GM23338 (cell line): ENCODE data around the gene PLK2. TPM values are rescaled to one million over a fixed set of nuclear protein-coding genes. Genes with fewer than 3 reads are reported as not detected.

Experiments
- ATAC-seq: fragments of 200-7000 bp; cut with Tn5 transposase; 3 replicates; pipeline ENCODE4 v1.9.1; 2020
- DNase-seq: peaks from one replicate; pipeline ENCODE4 v3.0.0-alpha.2; 2015; ENCODE audit warnings: low spot score
- H2AFZ ChIP-seq: fragments of 200-600 bp; sonication (generic); 2 replicates; pipeline ENCODE4 v1.8.0; 2016; ENCODE audit warnings: antibody characterized with exemption, mild to moderate bottlenecking, moderate library complexity
- H3F3A ChIP-seq: fragments of 200-600 bp; sonication (generic); replicated peaks from 2 replicates; pipeline ENCODE4 v1.8.0; 2017; ENCODE audit warnings: antibody characterized with exemption, mixed run types, low read depth
- H3K27ac ChIP-seq: fragments of 200-600 bp; sonication (generic); 2 replicates; pipeline ENCODE4 v1.6.1; 2016; ENCODE audit warnings: low read depth
- H3K27me3 ChIP-seq: fragments of 200-600 bp; sonication (generic); 2 replicates; pipeline ENCODE4 v1.8.0; 2016; ENCODE audit warnings: mild to moderate bottlenecking, mixed run types, moderate library complexity; ENCODE audit not compliant: insufficient read depth
- H3K36me3 ChIP-seq: fragments of 200-600 bp; sonication (generic); 2 replicates; pipeline ENCODE4 v1.8.0; 2016; ENCODE audit warnings: mild to moderate bottlenecking; ENCODE audit not compliant: insufficient read depth
- H3K4me1 ChIP-seq: fragments of 200-600 bp; sonication (generic); 2 replicates; pipeline ENCODE4 v1.8.0; 2016; ENCODE audit warnings: mild to moderate bottlenecking, moderate library complexity; ENCODE audit not compliant: insufficient read depth
- H3K4me2 ChIP-seq: fragments of 200-600 bp; sonication (generic); 2 replicates; pipeline ENCODE4 v1.7.1; 2017; ENCODE audit warnings: mixed run types
- H3K4me3 ChIP-seq: fragments of 200-600 bp; sonication (generic); 2 replicates; pipeline ENCODE4 v1.6.1; 2016; ENCODE audit warnings: mixed run types
- H3K79me2 ChIP-seq: fragments of 200-600 bp; sonication (generic); replicated peaks from 2 replicates; pipeline ENCODE4 v1.8.0; 2017; ENCODE audit warnings: mild to moderate bottlenecking; ENCODE audit not compliant: insufficient read depth
- H3K9me2 ChIP-seq: fragments of 200-600 bp; sonication (generic); 2 replicates; pipeline ENCODE4 v1.8.0; 2017; ENCODE audit not compliant: insufficient read depth
- H4K20me1 ChIP-seq: fragments of 200-600 bp; sonication (generic); replicated peaks from 2 replicates; pipeline ENCODE4 v1.8.0; 2017; ENCODE audit warnings: mild to moderate bottlenecking; ENCODE audit not compliant: insufficient read depth
- H3K27ac Mint-ChIP-seq: 2 replicates; pipeline ENCODE4 v1.8.0; 2020; ENCODE audit warnings: inconsistent platforms, mild to moderate bottlenecking, moderate library complexity, mixed read lengths
- H3K27me3 Mint-ChIP-seq: 3 replicates; pipeline ENCODE4 v1.8.0; 2022; ENCODE audit warnings: low read depth, mild to moderate bottlenecking, moderate library complexity, mixed read lengths, inconsistent platforms; ENCODE audit not compliant: insufficient read depth, poor library complexity
- H3K36me3 Mint-ChIP-seq: 3 replicates; pipeline ENCODE4 v1.8.0; 2021; ENCODE audit warnings: low read depth, mild to moderate bottlenecking, inconsistent platforms, moderate library complexity, mixed read lengths
- H3K4me1 Mint-ChIP-seq: 3 replicates; pipeline ENCODE4 v1.8.0; 2020; ENCODE audit warnings: mild to moderate bottlenecking, inconsistent platforms, mixed read lengths
- H3K4me3 Mint-ChIP-seq: 3 replicates; pipeline ENCODE4 v1.8.0; 2021; ENCODE audit warnings: moderate library complexity, mild to moderate bottlenecking, inconsistent platforms, mixed read lengths
- H3K9me3 Mint-ChIP-seq: 3 replicates; pipeline ENCODE4 v1.8.0; 2020; ENCODE audit warnings: moderate library complexity, mild to moderate bottlenecking, inconsistent platforms, mixed read lengths
- CREB1 ChIP-seq: fragments of 250-450 bp; sonication (Bioruptor Pico); IDR thresholded peaks from 2 replicates; pipeline ENCODE4 v1.5.0; 2020; ENCODE audit warnings: low read depth, mild to moderate bottlenecking, moderate library complexity
- CTCF ChIP-seq, 2 experiments: fragments of 200-600 bp in 1 of 2; sonication (generic) in 1 of 2; conservative IDR thresholded peaks; 2 replicates each; pipeline versions ENCODE4 v1.5.1 to v1.6.1; 2016 to 2017; ENCODE audit warnings: antibody characterized with exemption in 2 of 2, low read depth in 2 of 2, mild to moderate bottlenecking in 2 of 2, moderate library complexity in 1 of 2
- ETS1 ChIP-seq: IDR thresholded peaks from 2 replicates; pipeline ENCODE4 v1.6.1; 2016; ENCODE audit warnings: antibody characterized with exemption
- EZH2 ChIP-seq: fragments of 200-600 bp; sonication (generic); IDR thresholded peaks from one replicate; pipeline ENCODE4 v1.8.0; 2017; ENCODE audit warnings: antibody characterized with exemption, mild to moderate bottlenecking, low read depth; ENCODE audit not compliant: unreplicated experiment
- EZH2phosphoT487 ChIP-seq: fragments of 200-600 bp; sonication (generic); IDR thresholded peaks from one replicate; pipeline ENCODE4 v1.8.1; 2018; ENCODE audit warnings: antibody characterized with exemption; ENCODE audit not compliant: unreplicated experiment
- JUNB ChIP-seq: IDR thresholded peaks from one replicate; pipeline ENCODE4 v1.6.1; 2016; ENCODE audit warnings: antibody characterized with exemption; ENCODE audit not compliant: unreplicated experiment
- NANOG ChIP-seq: IDR thresholded peaks from 2 replicates; pipeline ENCODE4 v1.6.1; 2016; ENCODE audit warnings: antibody characterized with exemption, borderline replicate concordance
- POLR2AphosphoS5 ChIP-seq: IDR thresholded peaks from 2 replicates; pipeline ENCODE4 v1.6.1; 2016; ENCODE audit warnings: antibody characterized with exemption, low read depth
- STAT1 ChIP-seq: IDR thresholded peaks from one replicate; pipeline ENCODE4 v1.6.1; 2016; ENCODE audit warnings: antibody characterized with exemption; ENCODE audit not compliant: unreplicated experiment
- ZNF114 ChIP-seq: fragments of 250-450 bp; sonication (Bioruptor Pico); IDR thresholded peaks from 2 replicates; pipeline ENCODE4 v1.5.0; 2020; ENCODE audit warnings: mild to moderate bottlenecking, moderate library complexity
- ZNF331 ChIP-seq: fragments of 250-450 bp; sonication (Bioruptor Pico); IDR thresholded peaks from 2 replicates; pipeline ENCODE4 v1.5.0; 2020; ENCODE audit warnings: low read depth, mild to moderate bottlenecking, moderate library complexity
- ZNF462 ChIP-seq: fragments of 250-450 bp; sonication (Bioruptor Pico); IDR thresholded peaks from 2 replicates; pipeline ENCODE4 v1.5.0; 2020; ENCODE audit warnings: mild to moderate bottlenecking, moderate library complexity
- polyA plus RNA-seq: library from polyadenylated mRNA; unstranded; fragments of >200 nt; fragmentation: Nextera tagmentation; extraction: Ambion mirVana; gene quantifications from 2 replicates; pipeline ENCODE4 v1.2.1, GENCODE V29; 2016
- total RNA-seq: library from RNA; depleted of rRNA; stranded (reverse); fragments of >200 nt; shearing (Covaris generic); gene quantifications from 2 replicates; pipeline ENCODE4 v1.2.3, GENCODE V29; 2014
- TF ChIP-seq, protein P1 (sequence below): IDR thresholded peaks from one replicate; pipeline ENCODE4 v1.6.1; 2018; ENCODE audit warnings: antibody characterized with exemption; ENCODE audit not compliant: unreplicated experiment

Gene PLK2
- total and polyA plus RNA-seq, 2 experiments from 2014 or later = 13.5 to 30.0 TPM

DNA sequence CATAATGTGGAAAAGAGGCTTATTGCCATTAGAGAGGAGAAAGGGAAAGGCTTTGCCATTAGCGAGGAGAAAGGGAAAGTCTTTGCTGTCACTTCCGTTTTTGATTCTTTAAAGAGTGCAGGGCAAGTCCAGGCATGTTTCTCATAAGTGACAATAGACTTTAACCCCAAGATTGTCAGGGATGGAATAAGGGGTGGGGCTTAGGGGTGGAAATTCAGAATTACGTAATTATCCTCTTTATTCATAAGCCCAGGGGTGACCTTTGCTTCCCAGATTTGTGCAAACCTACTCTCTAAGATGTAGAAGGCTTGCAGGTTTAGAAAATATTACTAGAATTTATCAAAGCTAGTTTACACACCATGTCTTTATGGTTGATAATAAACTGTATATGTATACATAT, 2.3 kb upstream of the PLK2 start:
- ATAC-seq = no peak
- no peak overlapping the region for H2AFZ ChIP-seq
- no peak overlapping the region for H3K27ac ChIP-seq
- Mint-ChIP-seq H3K27ac (peak overlapping the region; percentile 28; the same call in 1 of the 2 replicates), H3K4me1 (peaks cover 31% of the 10 kb centered on the region), H3K36me3 (peaks cover 16% of the 10 kb centered on the region; the same call in 2 of the 3 replicates), H3K4me3 (no peak overlapping the region), H3K9me3 (peaks cover 6% of the 10 kb centered on the region; the same call in 1 of the 3 replicates), H3K27me3 (peaks cover 16% of the 10 kb centered on the region)
- H3K79me2 ChIP-seq = peaks cover 9% of the 10 kb centered on the region; the same call in 1 of the 2 replicates
- no peaks in the 10 kb centered on the region; the same call in 1 of the 2 replicates for H4K20me1 ChIP-seq
- H3K9me2 ChIP-seq = no peaks in the 10 kb centered on the region
- DNase-seq = peak; percentile 28
- no peak overlapping the region for H3K4me3 ChIP-seq
- no peaks in the 10 kb centered on the region for H3F3A ChIP-seq
- no peak overlapping the region for H3K4me2 ChIP-seq
- peaks cover 8% of the 10 kb centered on the region for H3K27me3 ChIP-seq
- peaks cover 7% of the 10 kb centered on the region; the same call in 1 of the 2 replicates for H3K4me1 ChIP-seq
- peaks cover 8% of the 10 kb centered on the region; the same call in 1 of the 2 replicates for H3K36me3 ChIP-seq
- TF ChIP-seq CREB1 (CRISPR knock-in tag) (no peak), EZH2 (no peak), POLR2AphosphoS5 (no peak), ETS1 (no peak), ZNF114 (CRISPR knock-in tag) (no peak), EZH2phosphoT487 (no peak), NANOG (no peak), ZNF331 (no peak), CTCF (conservative IDR thresholded peaks at IDR 0.05; ENCODE audit: low read depth in 2 of 2) (no peak), STAT1 (no peak), ZNF462 (no peak), JUNB (no peak)
- TF ChIP-seq, protein P1, sequence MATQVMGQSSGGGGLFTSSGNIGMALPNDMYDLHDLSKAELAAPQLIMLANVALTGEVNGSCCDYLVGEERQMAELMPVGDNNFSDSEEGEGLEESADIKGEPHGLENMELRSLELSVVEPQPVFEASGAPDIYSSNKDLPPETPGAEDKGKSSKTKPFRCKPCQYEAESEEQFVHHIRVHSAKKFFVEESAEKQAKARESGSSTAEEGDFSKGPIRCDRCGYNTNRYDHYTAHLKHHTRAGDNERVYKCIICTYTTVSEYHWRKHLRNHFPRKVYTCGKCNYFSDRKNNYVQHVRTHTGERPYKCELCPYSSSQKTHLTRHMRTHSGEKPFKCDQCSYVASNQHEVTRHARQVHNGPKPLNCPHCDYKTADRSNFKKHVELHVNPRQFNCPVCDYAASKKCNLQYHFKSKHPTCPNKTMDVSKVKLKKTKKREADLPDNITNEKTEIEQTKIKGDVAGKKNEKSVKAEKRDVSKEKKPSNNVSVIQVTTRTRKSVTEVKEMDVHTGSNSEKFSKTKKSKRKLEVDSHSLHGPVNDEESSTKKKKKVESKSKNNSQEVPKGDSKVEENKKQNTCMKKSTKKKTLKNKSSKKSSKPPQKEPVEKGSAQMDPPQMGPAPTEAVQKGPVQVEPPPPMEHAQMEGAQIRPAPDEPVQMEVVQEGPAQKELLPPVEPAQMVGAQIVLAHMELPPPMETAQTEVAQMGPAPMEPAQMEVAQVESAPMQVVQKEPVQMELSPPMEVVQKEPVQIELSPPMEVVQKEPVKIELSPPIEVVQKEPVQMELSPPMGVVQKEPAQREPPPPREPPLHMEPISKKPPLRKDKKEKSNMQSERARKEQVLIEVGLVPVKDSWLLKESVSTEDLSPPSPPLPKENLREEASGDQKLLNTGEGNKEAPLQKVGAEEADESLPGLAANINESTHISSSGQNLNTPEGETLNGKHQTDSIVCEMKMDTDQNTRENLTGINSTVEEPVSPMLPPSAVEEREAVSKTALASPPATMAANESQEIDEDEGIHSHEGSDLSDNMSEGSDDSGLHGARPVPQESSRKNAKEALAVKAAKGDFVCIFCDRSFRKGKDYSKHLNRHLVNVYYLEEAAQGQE = no peak
